HepG2 (cell line): ENCODE measurements around the gene SLC41A3. TPM values are rescaled to one million over a fixed set of nuclear protein-coding genes. Genes with fewer than 3 reads are reported as not detected.

Source experiments
- BATF2 ChIP-seq: sonication (generic); formaldehyde crosslinking; IDR thresholded peaks from 2 replicates; pipeline ENCODE4 v1.8.0; 2022; ENCODE audit warnings: mild to moderate bottlenecking, missing genetic modification reagents, moderate library complexity
- CCDC6 ChIP-seq: sonication (generic); formaldehyde crosslinking; IDR thresholded peaks from 2 replicates; pipeline ENCODE4 v1.8.1; 2022; ENCODE audit warnings: mild to moderate bottlenecking, missing genetic modification reagents, moderate library complexity
- EHMT2 ChIP-seq: fragments of 200-600 bp; sonication (generic); IDR thresholded peaks from 2 replicates; pipeline ENCODE4 v1.7.0; 2017; ENCODE audit warnings: antibody characterized with exemption, low read depth, low read length, borderline replicate concordance
- GATA4 ChIP-seq: sonication (generic); IDR thresholded peaks from 2 replicates; pipeline ENCODE4 v1.6.1; 2016; ENCODE audit warnings: antibody characterized with exemption, low read depth, borderline replicate concordance
- GZF1 ChIP-seq: sonication (generic); formaldehyde crosslinking; IDR thresholded peaks from 2 replicates; pipeline ENCODE4 v1.5.1; 2020; ENCODE audit warnings: mild to moderate bottlenecking, missing genetic modification reagents
- JDP2 ChIP-seq: sonication (generic); formaldehyde crosslinking; IDR thresholded peaks from 2 replicates; pipeline ENCODE4 v1.8.1; 2022; ENCODE audit warnings: missing genetic modification reagents, borderline replicate concordance
- KLF13 ChIP-seq: sonication (generic); formaldehyde crosslinking; IDR thresholded peaks from 2 replicates; pipeline ENCODE4 v1.4.0; 2020; ENCODE audit warnings: mild to moderate bottlenecking, missing genetic modification reagents
- MED13 ChIP-seq: sonication (generic); formaldehyde crosslinking; IDR thresholded peaks from 2 replicates; pipeline ENCODE4 v1.5.0; 2020; ENCODE audit warnings: missing genetic modification reagents
- RNF2 ChIP-seq: fragments of 450-650 bp; conservative IDR thresholded peaks from 2 replicates; pipeline ENCODE4 v1.6.1; 2016; ENCODE audit warnings: low read depth
- TOPORS ChIP-seq: sonication (generic); formaldehyde crosslinking; IDR thresholded peaks from 2 replicates; pipeline ENCODE4 v1.8.0; 2023; ENCODE audit warnings: mild to moderate bottlenecking, missing genetic modification reagents
- ZBTB20 ChIP-seq: sonication (generic); formaldehyde crosslinking; IDR thresholded peaks from 2 replicates; pipeline ENCODE4 v1.8.1; 2023; ENCODE audit warnings: missing genetic modification reagents, low read depth, mild to moderate bottlenecking, borderline replicate concordance
- ZBTB21 ChIP-seq: sonication (generic); formaldehyde crosslinking; IDR thresholded peaks from 2 replicates; pipeline ENCODE4 v1.4.0; 2020; ENCODE audit warnings: missing genetic modification reagents
- ZBTB7B ChIP-seq: sonication (generic); formaldehyde crosslinking; IDR thresholded peaks from 2 replicates; pipeline ENCODE4 v1.4.0; 2020; ENCODE audit warnings: missing genetic modification reagents
- ZC3H13 ChIP-seq: sonication (generic); formaldehyde crosslinking; IDR thresholded peaks from 2 replicates; pipeline ENCODE4 v1.8.1; 2023; ENCODE audit warnings: mild to moderate bottlenecking, missing genetic modification reagents, moderate library complexity
- ZNF224 ChIP-seq: sonication (generic); formaldehyde crosslinking; IDR thresholded peaks from 2 replicates; pipeline ENCODE4 v1.5.0; 2020; ENCODE audit warnings: mild to moderate bottlenecking, missing genetic modification reagents
- ZNF225 ChIP-seq: sonication (generic); formaldehyde crosslinking; IDR thresholded peaks from 2 replicates; pipeline ENCODE4 v1.4.0; 2020; ENCODE audit warnings: mild to moderate bottlenecking, missing genetic modification reagents
- ZNF292 ChIP-seq: sonication (generic); formaldehyde crosslinking; IDR thresholded peaks from 2 replicates; pipeline ENCODE4 v1.8.1; 2022; ENCODE audit warnings: mild to moderate bottlenecking, low read depth, missing genetic modification reagents, borderline replicate concordance
- ZNF296 ChIP-seq: sonication (generic); formaldehyde crosslinking; conservative IDR thresholded peaks from 2 replicates; pipeline ENCODE4 v1.5.0; 2020; ENCODE audit warnings: mild to moderate bottlenecking, missing genetic modification reagents
- ZNF414 ChIP-seq: sonication (generic); formaldehyde crosslinking; IDR thresholded peaks from 2 replicates; pipeline ENCODE4 v1.5.0; 2020; ENCODE audit warnings: missing genetic modification reagents
- ZNF557 ChIP-seq: sonication (generic); formaldehyde crosslinking; IDR thresholded peaks from 2 replicates; pipeline ENCODE4 v1.4.0; 2020; ENCODE audit warnings: missing genetic modification reagents
- ZNF563 ChIP-seq: sonication (generic); formaldehyde crosslinking; IDR thresholded peaks from 2 replicates; pipeline ENCODE4 v1.8.0; 2022; ENCODE audit warnings: mild to moderate bottlenecking, moderate library complexity, missing genetic modification reagents
- ZNF605 ChIP-seq: sonication (generic); formaldehyde crosslinking; IDR thresholded peaks from 2 replicates; pipeline ENCODE4 v1.8.0; 2022; ENCODE audit warnings: mild to moderate bottlenecking, missing genetic modification reagents
- ZNF704 ChIP-seq: sonication (generic); formaldehyde crosslinking; IDR thresholded peaks from 2 replicates; pipeline ENCODE4 v1.8.1; 2023; ENCODE audit warnings: mild to moderate bottlenecking, inconsistent platforms, moderate library complexity, missing genetic modification reagents, borderline replicate concordance
- ZNF761 ChIP-seq: sonication (generic); formaldehyde crosslinking; conservative IDR thresholded peaks from 2 replicates; pipeline ENCODE4 v1.4.0; 2020; ENCODE audit warnings: mild to moderate bottlenecking, missing genetic modification reagents
- ZNF768 ChIP-seq: sonication (generic); formaldehyde crosslinking; IDR thresholded peaks from 2 replicates; pipeline ENCODE4 v1.4.0; 2020; ENCODE audit warnings: missing genetic modification reagents
- ZSCAN29 ChIP-seq: sonication (generic); formaldehyde crosslinking; conservative IDR thresholded peaks from 2 replicates; pipeline ENCODE4 v1.4.0; 2020; ENCODE audit warnings: mild to moderate bottlenecking, missing genetic modification reagents
- polyA plus RNA-seq, 8 experiments: library from polyadenylated mRNA; depleted of rRNA in 3 of 8; stranded (reverse) in 7 of 8; unstranded in 1 of 8; fragments of >200 nt; fragmentation: Illumina TruSeq in 4 of 8; extraction: Trizol in 4 of 8; gene quantifications; 2 replicates each; pipeline versions ENCODE4 v1.2.1 to v1.2.3, GENCODE V29; 2011 to 2016; ENCODE audit warnings: low read depth in 4 of 8, missing spikeins in 1 of 8, mixed read lengths in 1 of 8; ENCODE audit not compliant: insufficient read depth in 1 of 8
- total RNA-seq, 5 experiments: library from RNA; depleted of rRNA; stranded (reverse); fragments of >200 nt; fragmentation: Illumina TruSeq; extraction: Trizol; gene quantifications; 2 replicates each; pipeline ENCODE4 v1.2.3, GENCODE V29; 2016; ENCODE audit warnings: low read depth in 1 of 5
- TF ChIP-seq, protein P1 (sequence below): IDR thresholded peaks from 2 replicates; pipeline ENCODE4 v1.6.1; 2018; ENCODE audit warnings: missing genetic modification reagents, mild to moderate bottlenecking, missing compliant biosample characterization
- TF ChIP-seq, protein P2 (sequence below): sonication (generic); formaldehyde crosslinking; IDR thresholded peaks from 2 replicates; pipeline ENCODE4 v1.4.0; 2020; ENCODE audit warnings: missing genetic modification reagents

The SLC41A3 gene
- total and polyA plus RNA-seq, 2 of the 13 experiments (the other 11 are each of a cell fraction or from before 2014, with no cell fraction given) = 26.0 to 71.1 TPM

DNA sequence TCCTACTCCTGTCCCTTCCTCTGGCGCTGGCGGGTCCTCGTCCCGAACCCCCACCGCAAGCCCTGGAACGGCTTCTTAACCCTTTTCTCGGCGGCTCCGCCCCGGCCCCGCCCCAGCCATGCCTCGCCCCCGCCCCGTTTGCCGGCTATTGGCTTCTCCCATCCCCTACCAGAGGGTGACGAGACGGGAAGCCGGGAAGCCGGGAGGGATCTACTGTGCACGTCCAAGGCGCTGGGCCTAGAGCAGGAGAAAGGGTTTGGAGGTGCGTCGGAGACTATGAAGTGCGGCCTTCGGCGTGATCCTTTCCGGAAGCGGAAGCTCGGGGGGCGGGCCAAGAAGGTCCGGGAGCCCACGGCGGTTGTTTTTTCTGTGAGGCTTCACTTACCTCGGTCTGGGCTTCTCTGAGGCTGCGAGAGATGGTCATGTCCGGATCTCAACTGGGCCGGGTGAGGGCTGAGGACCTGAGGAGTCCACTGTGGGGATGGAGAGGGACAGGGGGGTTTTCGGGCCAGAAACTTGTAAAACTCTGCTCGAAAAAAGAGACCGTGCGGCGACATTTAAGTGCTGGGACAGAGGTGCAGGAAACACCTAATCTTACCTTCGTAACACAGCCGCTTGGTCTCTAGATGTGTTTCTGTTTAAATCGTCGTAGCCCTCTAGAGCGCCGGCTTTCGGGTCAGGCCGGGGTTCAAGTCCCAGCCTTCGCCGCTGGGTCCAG lies 93.5 kb downstream of the SLC41A3 start (continued):
- TF ChIP-seq ZNF414 (no peak), ZBTB21 (CRISPR knock-in tag) (no peak), ZNF605 (CRISPR knock-in tag) (peak; percentile 84; the same call in 1 of the 2 replicates), MED13 (CRISPR knock-in tag) (no peak), ZBTB7B (CRISPR knock-in tag) (no peak), JDP2 (CRISPR knock-in tag) (no peak), TOPORS (CRISPR knock-in tag) (0 out of 2 replicates have a peak, but pooled peaks have one; percentile 46), ZNF704 (CRISPR knock-in tag) (no peak), ZNF761 (no peak), GZF1 (CRISPR knock-in tag) (no peak), ZNF563 (CRISPR knock-in tag) (no peak), ZSCAN29 (CRISPR knock-in tag) (no peak), ZNF225 (no peak), ZNF292 (CRISPR knock-in tag) (no peak), ZNF296 (CRISPR knock-in tag) (no peak), ZC3H13 (CRISPR knock-in tag) (no peak), ZNF768 (peak; percentile 17; the same call in 1 of the 2 replicates), CCDC6 (CRISPR knock-in tag) (no peak), ZNF224 (CRISPR knock-in tag) (no peak), GATA4 (no peak), KLF13 (CRISPR knock-in tag) (no peak), BATF2 (no peak), EHMT2 (no peak), ZNF557 (no peak), ZBTB20 (CRISPR knock-in tag) (peak; percentile 35; the same call in 1 of the 2 replicates), RNF2 (no peak)
- TF ChIP-seq, protein P1, sequence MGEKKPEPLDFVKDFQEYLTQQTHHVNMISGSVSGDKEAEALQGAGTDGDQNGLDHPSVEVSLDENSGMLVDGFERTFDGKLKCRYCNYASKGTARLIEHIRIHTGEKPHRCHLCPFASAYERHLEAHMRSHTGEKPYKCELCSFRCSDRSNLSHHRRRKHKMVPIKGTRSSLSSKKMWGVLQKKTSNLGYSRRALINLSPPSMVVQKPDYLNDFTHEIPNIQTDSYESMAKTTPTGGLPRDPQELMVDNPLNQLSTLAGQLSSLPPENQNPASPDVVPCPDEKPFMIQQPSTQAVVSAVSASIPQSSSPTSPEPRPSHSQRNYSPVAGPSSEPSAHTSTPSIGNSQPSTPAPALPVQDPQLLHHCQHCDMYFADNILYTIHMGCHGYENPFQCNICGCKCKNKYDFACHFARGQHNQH (CRISPR knock-in tag) = no peak
- TF ChIP-seq, protein P2, sequence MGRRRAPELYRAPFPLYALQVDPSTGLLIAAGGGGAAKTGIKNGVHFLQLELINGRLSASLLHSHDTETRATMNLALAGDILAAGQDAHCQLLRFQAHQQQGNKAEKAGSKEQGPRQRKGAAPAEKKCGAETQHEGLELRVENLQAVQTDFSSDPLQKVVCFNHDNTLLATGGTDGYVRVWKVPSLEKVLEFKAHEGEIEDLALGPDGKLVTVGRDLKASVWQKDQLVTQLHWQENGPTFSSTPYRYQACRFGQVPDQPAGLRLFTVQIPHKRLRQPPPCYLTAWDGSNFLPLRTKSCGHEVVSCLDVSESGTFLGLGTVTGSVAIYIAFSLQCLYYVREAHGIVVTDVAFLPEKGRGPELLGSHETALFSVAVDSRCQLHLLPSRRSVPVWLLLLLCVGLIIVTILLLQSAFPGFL (CRISPR knock-in tag) = no peak
